H9 (cell line): Measurements from ENCODE around the gene PDCD1. TPM values are rescaled to one million over a fixed set of nuclear protein-coding genes. Genes with fewer than 3 reads are reported as not detected.

Experiments
- DNase-seq: peaks from one replicate; pipeline ENCODE4 v3.0.0-alpha.2; 2017
- H2AFZ ChIP-seq: one replicate; pipeline ENCODE4 v1.6.1; 2013; ENCODE audit warnings: mild to moderate bottlenecking, low read length, control low read depth, moderate library complexity
- H2AK5ac ChIP-seq: 2 replicates; pipeline ENCODE4 v1.6.1; 2013; ENCODE audit warnings: low read length, control low read depth, mixed read lengths; ENCODE audit not compliant: insufficient read length
- H2BK120ac ChIP-seq: one replicate; pipeline ENCODE4 v1.6.1; 2013; ENCODE audit warnings: low read depth, mild to moderate bottlenecking, low read length, control low read depth, inconsistent platforms; ENCODE audit not compliant: poor library complexity, severe bottlenecking
- H2BK12ac ChIP-seq: 2 replicates; pipeline ENCODE4 v1.6.1; 2013; ENCODE audit warnings: low read length, control low read depth, mixed read lengths, low read depth; ENCODE audit not compliant: insufficient read length
- H2BK15ac ChIP-seq: 2 replicates; pipeline ENCODE4 v1.6.1; 2013; ENCODE audit warnings: low read depth, low read length, control low read depth
- H2BK20ac ChIP-seq: one replicate; pipeline ENCODE4 v1.6.1; 2013; ENCODE audit warnings: low read depth, mild to moderate bottlenecking, low read length, control low read depth, inconsistent platforms; ENCODE audit not compliant: poor library complexity, severe bottlenecking
- H2BK5ac ChIP-seq: 2 replicates; pipeline ENCODE4 v1.6.1; 2013; ENCODE audit warnings: low read length, control low read depth, mixed read lengths; ENCODE audit not compliant: insufficient read length
- H3K14ac ChIP-seq: 2 replicates; pipeline ENCODE4 v1.6.1; 2013; ENCODE audit warnings: low read length, control low read depth; ENCODE audit not compliant: insufficient read depth
- H3K18ac ChIP-seq: 2 replicates; pipeline ENCODE4 v1.6.1; 2013; ENCODE audit warnings: low read depth, mild to moderate bottlenecking, mixed read lengths, low read length, control low read depth; ENCODE audit not compliant: insufficient read length
- H3K23ac ChIP-seq: 2 replicates; pipeline ENCODE4 v1.6.1; 2013; ENCODE audit warnings: low read length, control low read depth, mixed read lengths, low read depth; ENCODE audit not compliant: insufficient read length
- H3K23me2 ChIP-seq: 2 replicates; pipeline ENCODE4 v1.6.1; 2013; ENCODE audit warnings: low read depth, mild to moderate bottlenecking, mixed read lengths, low read length, control low read depth; ENCODE audit not compliant: insufficient read length, poor library complexity, severe bottlenecking
- H3K27ac ChIP-seq: 2 replicates; pipeline ENCODE4 v1.5.1; 2013; ENCODE audit warnings: low read length, control low read depth, mixed read lengths, low read depth; ENCODE audit not compliant: insufficient read length
- H3K27me3 ChIP-seq: 2 replicates; pipeline ENCODE4 v1.6.1; 2013; ENCODE audit warnings: low read length, control low read depth, inconsistent platforms; ENCODE audit not compliant: insufficient read depth
- H3K4ac ChIP-seq: 2 replicates; pipeline ENCODE4 v1.6.1; 2013; ENCODE audit warnings: low read depth, mild to moderate bottlenecking, control low read depth, inconsistent platforms, low read length, moderate library complexity
- H3K4me1 ChIP-seq: 2 replicates; pipeline ENCODE4 v1.6.1; 2013; ENCODE audit warnings: low read length, control low read depth, inconsistent platforms; ENCODE audit not compliant: insufficient read depth
- H3K4me2 ChIP-seq: 2 replicates; pipeline ENCODE4 v1.6.1; 2013; ENCODE audit warnings: low read length, control low read depth, mixed read lengths; ENCODE audit not compliant: insufficient read length, insufficient read depth
- H3K56ac ChIP-seq: 2 replicates; pipeline ENCODE4 v1.6.1; 2013; ENCODE audit warnings: low read depth, mild to moderate bottlenecking, mixed read lengths, low read length, control low read depth; ENCODE audit not compliant: insufficient read length
- H3K79me1 ChIP-seq: 2 replicates; pipeline ENCODE4 v1.6.1; 2013; ENCODE audit warnings: low read depth, mild to moderate bottlenecking, moderate library complexity, low read length, control low read depth, inconsistent platforms; ENCODE audit not compliant: insufficient read depth, poor library complexity, severe bottlenecking
- H3K79me2 ChIP-seq: 2 replicates; pipeline ENCODE4 v1.6.1; 2013; ENCODE audit warnings: low read length, control low read depth, inconsistent platforms; ENCODE audit not compliant: insufficient read depth
- H3K9ac ChIP-seq: 2 replicates; pipeline ENCODE4 v1.6.1; 2013; ENCODE audit warnings: low read length, control low read depth, mixed read lengths; ENCODE audit not compliant: insufficient read length; ENCODE audit errors: extremely low read depth
- H3K9me3 ChIP-seq: one replicate; pipeline ENCODE4 v1.6.1; 2013; ENCODE audit warnings: low read depth, low read length, inconsistent platforms; ENCODE audit not compliant: control insufficient read depth
- H3T11ph ChIP-seq: one replicate; pipeline ENCODE4 v1.6.1; 2013; ENCODE audit warnings: mild to moderate bottlenecking, low read length, control low read depth, inconsistent platforms
- H4K20me1 ChIP-seq: one replicate; pipeline ENCODE4 v1.6.1; 2013; ENCODE audit not compliant: control insufficient read depth, insufficient read length, insufficient read depth
- H4K5ac ChIP-seq: 2 replicates; pipeline ENCODE4 v1.6.1; 2013; ENCODE audit warnings: low read depth, mild to moderate bottlenecking, mixed read lengths, low read length, control low read depth; ENCODE audit not compliant: insufficient read length
- H4K8ac ChIP-seq: replicated peaks from 2 replicates; pipeline ENCODE4 v1.6.1; 2013; ENCODE audit warnings: low read length, control low read depth, mixed read lengths, low read depth; ENCODE audit not compliant: insufficient read length
- H4K91ac ChIP-seq: 2 replicates; pipeline ENCODE4 v1.6.1; 2013; ENCODE audit warnings: low read depth, mild to moderate bottlenecking, moderate library complexity, mixed read lengths, low read length, control low read depth; ENCODE audit not compliant: insufficient read length
- H3K27ac Mint-ChIP-seq, 3 experiments: 2 replicates in 2 of 3; 3 replicates in 1 of 3; pipeline ENCODE4 v1.8.0; 2020 to 2021; ENCODE audit warnings: mixed read lengths in 3 of 3, mild to moderate bottlenecking in 1 of 3, moderate library complexity in 1 of 3
- H3K27me3 Mint-ChIP-seq: 2 replicates; pipeline ENCODE4 v1.8.0; 2021; ENCODE audit warnings: low read depth, mild to moderate bottlenecking, moderate library complexity, mixed read lengths
- H3K36me3 Mint-ChIP-seq, 3 experiments: 2 replicates in 2 of 3; 3 replicates in 1 of 3; pipeline ENCODE4 v1.8.0; 2020 to 2021; ENCODE audit warnings: low read depth in 3 of 3, mixed read lengths in 3 of 3; ENCODE audit not compliant: insufficient read depth in 1 of 3
- H3K4me1 Mint-ChIP-seq, 2 experiments: 2 replicates each; pipeline ENCODE4 v1.8.0; 2020; ENCODE audit warnings: mixed read lengths in 2 of 2
- H3K4me3 Mint-ChIP-seq, 2 experiments: 2 replicates in 1 of 2; 3 replicates in 1 of 2; pipeline ENCODE4 v1.8.0; 2020 to 2021; ENCODE audit warnings: mild to moderate bottlenecking in 2 of 2, mixed read lengths in 2 of 2, moderate library complexity in 1 of 2
- H3K9me3 Mint-ChIP-seq, 2 experiments: 2 replicates in 1 of 2; 3 replicates in 1 of 2; pipeline ENCODE4 v1.8.0; 2020; ENCODE audit warnings: mild to moderate bottlenecking in 2 of 2, mixed read lengths in 2 of 2, moderate library complexity in 1 of 2
- WGBS: extraction: QIAGEN DNeasy Blood & Tissue Kit; methylation state at CpG from one replicate; pipeline ENCODE4 v1.1.7; 2013; ENCODE audit warnings: missing lambda C conversion rate, low lambda C conversion rate, mixed read lengths; ENCODE audit not compliant: insufficient read length; ENCODE audit errors: extremely low coverage; 5-methylcytosine and 5-hydroxymethylcytosine counted together
- total RNA-seq: library from RNA; stranded (reverse); gene quantifications from 2 replicates; pipeline ENCODE4 v1.2.1, GENCODE V29; 2021
- TF ChIP-seq, protein P1 (sequence below): fragments of 200-600 bp; sonication (generic); conservative IDR thresholded peaks from 3 replicates; pipeline ENCODE4 v1.8.0; 2021; ENCODE audit warnings: antibody characterized with exemption, mild to moderate bottlenecking

Gene PDCD1
- total RNA-seq, 1 experiment from 2014 or later = 1.6 TPM

- WGBS = no CpG with 5 or more reads among the region's 27 CpGs
- no peak overlapping the region for H2BK20ac ChIP-seq
- no peak overlapping the region for H4K5ac ChIP-seq
- no peak overlapping the region for H2BK15ac ChIP-seq
- H3K14ac ChIP-seq = no peak overlapping the region
- no peak overlapping the region for H3K27ac ChIP-seq
- no peak overlapping the region for H3K18ac ChIP-seq
- no peak overlapping the region for H4K91ac ChIP-seq
- H3K36me3 Mint-ChIP-seq = peaks cover 0 to 7% (median 4%) of the 10 kb centered on the region in 3 experiments; a peak in 5 of 7 replicates
- no peak overlapping the region for H3K4me2 ChIP-seq
- no peak overlapping the region for H3T11ph ChIP-seq
- TF ChIP-seq, protein P1, sequence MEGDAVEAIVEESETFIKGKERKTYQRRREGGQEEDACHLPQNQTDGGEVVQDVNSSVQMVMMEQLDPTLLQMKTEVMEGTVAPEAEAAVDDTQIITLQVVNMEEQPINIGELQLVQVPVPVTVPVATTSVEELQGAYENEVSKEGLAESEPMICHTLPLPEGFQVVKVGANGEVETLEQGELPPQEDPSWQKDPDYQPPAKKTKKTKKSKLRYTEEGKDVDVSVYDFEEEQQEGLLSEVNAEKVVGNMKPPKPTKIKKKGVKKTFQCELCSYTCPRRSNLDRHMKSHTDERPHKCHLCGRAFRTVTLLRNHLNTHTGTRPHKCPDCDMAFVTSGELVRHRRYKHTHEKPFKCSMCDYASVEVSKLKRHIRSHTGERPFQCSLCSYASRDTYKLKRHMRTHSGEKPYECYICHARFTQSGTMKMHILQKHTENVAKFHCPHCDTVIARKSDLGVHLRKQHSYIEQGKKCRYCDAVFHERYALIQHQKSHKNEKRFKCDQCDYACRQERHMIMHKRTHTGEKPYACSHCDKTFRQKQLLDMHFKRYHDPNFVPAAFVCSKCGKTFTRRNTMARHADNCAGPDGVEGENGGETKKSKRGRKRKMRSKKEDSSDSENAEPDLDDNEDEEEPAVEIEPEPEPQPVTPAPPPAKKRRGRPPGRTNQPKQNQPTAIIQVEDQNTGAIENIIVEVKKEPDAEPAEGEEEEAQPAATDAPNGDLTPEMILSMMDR = peak; percentile 71
- H2AFZ ChIP-seq = no peak overlapping the region
- no peak overlapping the region for H3K9ac ChIP-seq
- no peaks in the 10 kb centered on the region for H3K23me2 ChIP-seq
- no peak overlapping the region for H2BK12ac ChIP-seq
- no peaks in the 10 kb centered on the region for H3K27me3 ChIP-seq
- no peak overlapping the region for H2AK5ac ChIP-seq
- no peaks in the 10 kb centered on the region for H4K20me1 ChIP-seq
- H3K9me3 Mint-ChIP-seq = peaks cover 15 to 18% of the 10 kb centered on the region in 2 experiments
- peaks cover 3% of the 10 kb centered on the region; the same call in 1 of the 2 replicates for H3K4me1 ChIP-seq
- H3K27ac Mint-ChIP-seq = no peak overlapping the region
- DNase-seq = peak; percentile 75
- no peaks in the 10 kb centered on the region for H3K9me3 ChIP-seq
- H3K79me2 ChIP-seq = no peaks in the 10 kb centered on the region
- no peak overlapping the region for H4K8ac ChIP-seq
- peaks cover 19 to 31% of the 10 kb centered on the region in 2 experiments for H3K4me1 Mint-ChIP-seq
- H3K4me3 Mint-ChIP-seq = no peak overlapping the region
- H3K79me1 ChIP-seq = no peaks in the 10 kb centered on the region
- H3K27me3 Mint-ChIP-seq = peaks cover 7% of the 10 kb centered on the region
- no peak overlapping the region for H3K23ac ChIP-seq
- H3K4ac ChIP-seq = no peak overlapping the region; the same call in 1 of the 2 replicates
- no peak overlapping the region for H2BK5ac ChIP-seq
- H3K56ac ChIP-seq = no peak overlapping the region
- H2BK120ac ChIP-seq = no peak overlapping the region
Observed at GRCh38 chr2:241877989-241878970, 19.6 kb upstream of the PDCD1 start.
